GM19438 (cell line): ENCODE measurements around the gene SMAGP.
A peak's percentile ranks its signal among the peaks of the same experiment; 100 is the strongest.
"Not testable (repeated sequence)": the region's sequence is repeated elsewhere in the genome, so short reads cannot be mapped to it uniquely, and the experiment has no call there.

Source experiments
- ATAC-seq: cut with Tn5 transposase; IDR thresholded peaks from one replicate; pipeline ENCODE4 v1.9.1; 2021; ENCODE audit warnings: low read depth; ENCODE audit not compliant: unreplicated experiment

The SMAGP gene, protein sequence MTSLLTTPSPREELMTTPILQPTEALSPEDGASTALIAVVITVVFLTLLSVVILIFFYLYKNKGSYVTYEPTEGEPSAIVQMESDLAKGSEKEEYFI

DNA sequence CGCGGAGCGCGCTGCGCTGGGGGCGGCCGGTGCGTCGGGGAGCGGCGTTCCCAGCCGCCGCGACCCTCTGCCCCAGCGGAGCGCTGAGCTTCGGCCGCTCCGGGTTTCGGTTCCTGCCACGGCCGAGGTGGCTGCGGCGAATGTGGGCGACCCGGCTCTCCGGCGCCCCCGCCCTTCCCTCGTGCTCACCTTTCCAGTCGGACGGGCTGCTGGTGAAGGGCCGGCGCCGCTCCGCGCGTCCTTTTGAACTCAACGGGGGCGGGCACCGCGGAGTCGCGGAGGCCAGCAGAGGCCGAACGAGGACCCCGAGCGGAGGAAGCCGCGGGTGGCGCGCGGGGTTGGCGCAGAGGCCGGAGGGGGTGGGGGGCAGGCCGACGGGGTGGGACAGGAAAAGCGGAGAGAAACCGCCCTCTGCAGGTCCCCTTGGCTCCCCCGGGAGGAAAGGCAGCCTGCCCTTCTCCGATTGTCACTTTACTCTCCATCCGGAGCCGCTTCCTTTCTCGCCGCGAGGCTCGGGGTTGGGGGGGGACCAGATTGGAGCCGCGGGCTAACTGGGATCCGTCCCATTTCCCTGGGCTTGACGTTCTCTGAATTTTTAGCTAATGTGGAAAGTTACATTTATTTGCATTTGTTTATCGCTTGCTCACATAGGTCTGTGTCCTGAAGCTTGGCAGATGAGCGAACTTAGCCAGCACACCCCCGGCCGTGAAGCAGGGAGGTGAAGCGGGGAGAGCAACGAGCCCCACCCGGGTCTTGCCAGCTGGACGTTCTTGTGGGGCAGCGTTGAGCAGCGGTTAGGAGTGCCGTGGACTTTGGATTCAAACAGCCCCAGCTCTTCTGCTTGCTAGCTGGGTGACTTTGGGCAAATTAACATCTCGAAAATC lies at the start of gene SMAGP:
Gene SMAGP (minus strand): TSS at position 349 of the 884 bp plus-strand sequence. CDS start 1,137 bp downstream, outside the sequence.
- ATAC-seq: peak; percentile 61

DNA sequence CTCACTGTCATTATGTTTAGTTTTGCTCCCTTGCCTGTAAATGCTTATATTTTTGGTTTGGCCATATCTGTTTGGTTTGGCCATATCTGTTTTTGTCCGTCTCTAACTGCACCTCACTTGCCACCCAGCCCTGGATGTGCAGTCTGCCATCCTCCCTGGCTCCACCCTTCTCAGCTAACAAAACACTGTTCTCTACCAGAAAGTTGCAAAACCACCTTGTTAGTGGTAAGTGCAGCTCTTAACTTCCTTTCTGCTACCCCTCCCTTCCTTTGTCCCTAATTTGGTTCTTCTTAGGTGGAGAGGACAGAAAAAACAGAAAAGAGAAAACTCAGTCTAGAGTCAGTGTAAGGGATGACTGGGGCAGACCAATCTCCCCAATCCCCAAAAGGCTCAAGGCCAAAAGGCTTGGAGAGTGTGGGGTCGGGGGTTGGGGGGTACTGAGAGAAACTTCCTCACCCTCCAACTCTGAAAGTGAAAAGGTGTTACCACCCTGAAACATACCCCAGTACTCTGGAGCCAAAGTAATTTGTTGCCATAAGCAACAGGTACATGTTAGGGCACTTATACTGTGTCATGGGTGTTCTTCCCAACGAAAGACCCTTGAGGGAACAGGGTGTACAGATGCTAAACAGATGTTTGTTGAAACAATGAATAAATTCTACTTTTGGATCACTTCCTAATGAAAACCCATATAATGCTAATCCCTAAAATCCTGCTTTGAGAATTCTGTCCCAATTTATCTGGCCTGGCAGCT lies 48.8 kb upstream of the SMAGP start:
- ATAC-seq: no peak

DNA sequence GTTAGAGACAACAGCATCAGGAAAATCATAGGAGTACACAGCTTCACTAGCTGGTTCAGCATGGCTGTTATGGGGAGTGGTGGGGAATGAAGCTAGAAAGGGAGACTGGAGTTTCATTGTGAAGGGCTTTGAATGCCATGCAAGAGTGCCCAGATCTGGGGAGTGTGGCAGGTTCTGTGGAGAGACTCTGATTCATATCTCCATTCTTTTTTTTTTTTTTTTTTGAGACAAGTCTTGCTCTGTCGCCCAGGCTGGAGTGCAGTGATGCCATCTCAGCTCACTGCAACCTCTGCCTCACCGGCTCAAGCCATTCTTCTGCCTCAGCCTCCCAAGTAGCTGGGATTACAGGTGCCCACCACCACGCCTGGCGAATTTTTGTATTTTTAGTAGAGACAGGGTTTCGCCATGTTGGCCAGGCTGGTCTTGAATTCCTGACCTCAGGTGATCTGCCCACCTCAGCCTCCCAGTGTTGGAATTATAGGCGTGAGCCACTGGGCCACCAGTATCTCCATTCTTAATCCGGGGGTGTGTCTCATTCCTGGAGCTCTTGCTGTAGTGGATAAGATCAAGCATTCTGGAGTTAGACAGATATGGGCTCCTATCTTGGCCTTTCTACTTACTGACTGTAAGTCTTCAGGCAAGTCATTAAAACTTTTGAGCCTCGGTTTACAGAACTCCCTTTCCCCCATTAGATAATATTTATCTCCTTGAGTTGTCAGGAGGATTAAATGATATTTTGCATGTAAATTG lies 48.0 kb upstream of the SMAGP start:
- ATAC-seq: not testable (repeated sequence)

DNA sequence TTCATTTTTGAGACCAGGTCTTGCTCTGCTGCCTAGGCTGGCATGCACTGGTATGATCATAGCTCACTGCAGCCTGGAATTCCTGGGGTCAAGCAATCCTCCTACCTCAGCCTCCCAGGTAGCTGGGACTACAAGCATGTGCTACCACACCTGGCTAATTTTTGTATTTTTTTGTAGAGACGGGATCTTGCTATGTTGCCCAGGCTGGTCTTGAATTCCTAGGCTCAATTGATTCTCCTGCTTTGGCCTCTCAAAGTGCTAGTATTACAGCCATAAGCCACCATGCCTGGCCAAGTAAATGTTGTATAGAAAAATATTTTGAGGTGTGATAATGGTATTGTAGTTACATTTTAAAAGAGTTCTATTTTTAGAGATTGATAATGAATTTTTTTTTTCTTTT lies 41.2 kb upstream of the SMAGP start:
- no peak for ATAC-seq

DNA sequence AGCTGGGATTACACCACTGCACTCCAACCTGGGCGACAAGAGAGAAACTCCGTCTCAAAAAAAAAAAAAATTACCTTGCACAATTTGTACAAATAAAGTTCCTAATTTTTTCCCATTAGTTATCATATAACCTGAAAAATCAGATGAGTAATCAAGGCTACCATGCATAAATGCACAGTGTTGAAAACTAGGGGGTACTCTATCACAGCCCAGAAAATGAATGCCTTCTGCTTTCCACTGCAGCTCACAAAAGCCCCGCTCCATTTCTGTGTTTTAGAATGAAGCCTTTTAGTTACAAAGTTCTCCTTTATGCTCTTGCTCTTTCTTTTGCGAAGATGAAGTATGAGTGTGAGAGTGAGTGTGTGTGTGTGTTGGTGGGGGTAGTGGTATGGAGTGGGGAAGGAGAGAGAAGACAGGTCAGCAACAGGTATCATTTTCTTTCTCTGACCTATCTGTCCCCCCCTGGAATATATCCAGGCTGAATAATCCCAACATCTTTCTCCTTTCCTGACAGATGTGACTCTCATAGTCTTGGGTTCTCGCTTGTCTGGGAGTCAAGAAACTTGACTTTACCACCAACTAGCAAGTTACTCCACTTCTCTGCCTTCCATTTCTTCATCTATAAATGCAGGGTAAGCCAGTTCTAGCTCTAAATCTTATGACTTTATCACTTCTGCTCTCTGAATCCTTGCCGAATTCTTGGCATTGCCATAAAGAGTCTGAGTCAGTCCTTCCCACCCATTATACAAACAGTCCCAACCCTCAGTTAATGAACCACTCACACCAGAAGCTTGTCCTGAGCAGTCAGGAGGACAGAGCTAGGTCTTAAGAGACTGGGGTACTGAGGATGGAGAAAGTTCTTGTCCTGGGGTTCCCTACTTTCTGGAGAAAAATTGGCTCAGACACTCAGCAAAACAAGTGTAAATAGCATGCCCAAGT lies 37.7 kb upstream of the SMAGP start:
- no peak for ATAC-seq

DNA sequence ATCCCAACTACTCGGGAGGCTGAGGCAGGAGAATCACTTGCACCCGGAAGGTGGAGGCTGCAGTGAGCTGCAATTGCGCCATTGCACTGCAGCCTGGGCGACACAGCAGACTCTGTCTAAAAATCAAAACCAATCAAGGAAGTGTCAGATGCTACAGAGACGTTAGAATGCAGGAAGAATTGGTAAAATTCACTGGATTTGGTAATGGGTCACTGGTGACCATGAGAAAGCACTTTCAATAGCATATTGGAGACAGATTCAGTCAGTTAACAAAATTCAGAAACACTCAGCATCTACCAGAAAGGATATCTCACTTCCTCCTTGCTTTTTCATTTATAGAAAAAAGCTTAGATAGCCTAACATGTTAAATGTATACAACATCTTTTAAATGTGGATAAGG lies 36.3 kb upstream of the SMAGP start:
- no peak for ATAC-seq

DNA sequence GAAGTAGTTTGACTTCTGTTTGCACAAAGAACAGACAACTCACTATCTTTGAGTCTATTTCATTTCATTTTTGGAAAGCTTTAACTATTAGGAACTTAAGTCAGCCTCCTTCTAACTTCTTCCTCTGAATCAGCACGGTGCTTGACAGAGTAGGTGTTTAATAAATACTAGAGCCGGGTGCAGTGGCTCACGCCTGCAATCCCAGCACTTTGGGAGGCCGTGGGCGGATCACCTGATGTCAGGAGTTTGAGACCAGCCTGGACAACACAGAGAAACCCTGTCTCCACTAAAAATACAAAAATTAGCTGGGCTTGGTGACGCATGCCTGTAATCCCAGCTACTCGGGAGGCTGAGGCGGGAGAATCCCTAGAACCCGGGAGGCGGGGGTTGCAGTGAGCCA lies 30.6 kb upstream of the SMAGP start:
- not testable (repeated sequence) for ATAC-seq

DNA sequence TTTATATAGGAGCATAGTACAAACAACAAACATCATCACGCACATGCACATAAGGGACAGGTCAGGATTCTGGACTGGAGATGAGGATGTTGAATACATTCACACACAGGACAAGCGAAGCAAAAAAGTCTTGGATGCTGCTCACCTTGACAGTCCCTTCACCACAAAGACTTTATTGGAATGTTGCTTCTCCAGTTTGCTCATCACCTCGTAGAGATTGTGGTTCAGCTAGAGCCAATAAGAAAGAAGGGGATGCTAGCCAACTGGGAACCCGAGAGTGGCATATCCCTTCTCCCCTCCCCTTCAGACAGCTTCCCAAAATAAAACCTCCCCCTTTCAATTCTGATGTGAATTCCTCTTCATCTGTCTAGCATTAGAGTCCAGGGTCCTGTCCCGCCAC lies 25.4 kb upstream of the SMAGP start:
- no peak for ATAC-seq

DNA sequence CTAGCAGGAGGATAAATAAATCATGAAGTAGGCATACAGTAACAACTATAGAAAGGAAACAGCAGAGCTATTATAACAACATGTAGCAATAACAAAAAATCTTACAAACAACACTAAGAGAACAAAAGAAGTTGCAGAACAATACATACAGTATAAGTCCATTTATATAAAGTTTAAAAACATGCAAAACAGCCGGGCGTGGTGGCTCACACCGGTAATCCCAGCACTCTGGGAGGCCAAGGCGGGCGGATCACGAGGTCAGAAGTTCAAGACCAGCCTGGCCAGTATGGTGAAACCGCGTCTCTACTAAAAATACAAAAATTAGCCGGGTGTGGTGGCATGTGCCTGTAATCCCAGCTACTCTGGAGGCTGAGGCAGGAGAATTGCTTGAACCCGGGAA lies 23.9 kb upstream of the SMAGP start:
- ATAC-seq: not testable (repeated sequence)

DNA sequence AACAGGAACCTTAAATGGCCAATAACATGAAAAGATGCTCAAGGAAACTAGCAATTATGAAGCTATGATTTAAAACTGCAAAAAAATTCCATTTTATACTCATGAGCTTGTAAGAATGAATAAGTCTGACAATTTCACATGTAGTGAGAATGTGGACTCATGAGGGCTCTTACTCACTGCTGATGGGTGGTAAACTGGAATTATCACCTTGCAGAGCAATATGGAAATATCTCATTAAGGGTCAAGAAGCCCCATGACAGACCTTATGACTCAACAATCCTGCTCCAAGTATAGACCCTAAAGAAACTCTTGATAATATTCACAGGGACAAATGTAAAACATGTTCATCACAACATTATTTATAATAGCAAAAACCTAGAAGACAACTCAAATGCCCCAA lies 23.5 kb upstream of the SMAGP start:
- no peak for ATAC-seq

DNA sequence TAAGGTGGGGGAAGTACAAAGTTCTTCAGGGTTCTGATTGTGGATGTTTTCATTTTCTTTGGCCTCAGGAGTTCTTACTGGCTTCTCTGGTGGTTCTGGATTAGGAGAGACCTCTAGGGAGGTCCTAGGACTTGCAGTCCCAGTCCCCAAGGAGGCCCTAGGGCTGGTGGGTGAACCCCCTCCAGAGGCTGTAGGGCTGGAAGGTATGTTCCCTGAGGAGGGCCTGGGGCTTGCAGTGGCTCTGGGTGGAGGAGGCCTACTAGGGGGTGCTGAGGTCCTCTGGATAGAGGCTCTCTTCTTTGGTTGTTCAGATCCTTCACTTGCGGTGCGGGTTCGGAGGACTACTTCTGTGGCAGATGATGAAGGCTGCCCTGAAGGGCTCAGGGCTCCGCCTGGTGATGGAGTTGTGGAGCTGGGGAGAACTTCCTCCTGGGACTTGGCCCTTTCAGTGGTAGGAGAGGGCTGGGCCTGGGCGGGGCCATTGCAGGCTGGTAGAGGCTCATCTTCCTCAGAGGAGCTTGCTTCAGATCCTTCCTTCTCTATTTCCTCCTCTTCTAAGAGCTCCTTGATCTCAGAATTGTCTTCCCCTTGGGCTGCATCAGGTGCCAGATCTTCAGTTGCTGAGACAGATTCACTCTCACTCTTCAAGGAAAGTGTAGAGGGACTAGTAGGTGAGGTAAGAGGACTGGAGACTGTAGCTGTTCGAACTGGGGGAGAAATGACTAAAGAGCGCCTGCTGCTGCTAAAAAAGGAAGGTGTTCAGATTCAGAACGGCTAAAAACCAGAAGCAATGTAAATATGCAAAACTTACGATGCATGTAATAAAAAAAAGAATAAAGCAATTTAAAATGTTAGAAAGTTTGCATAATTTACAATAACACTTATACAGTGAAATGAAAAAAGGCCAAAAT lies 21.6 kb upstream of the SMAGP start:
- ATAC-seq: not testable (repeated sequence)

DNA sequence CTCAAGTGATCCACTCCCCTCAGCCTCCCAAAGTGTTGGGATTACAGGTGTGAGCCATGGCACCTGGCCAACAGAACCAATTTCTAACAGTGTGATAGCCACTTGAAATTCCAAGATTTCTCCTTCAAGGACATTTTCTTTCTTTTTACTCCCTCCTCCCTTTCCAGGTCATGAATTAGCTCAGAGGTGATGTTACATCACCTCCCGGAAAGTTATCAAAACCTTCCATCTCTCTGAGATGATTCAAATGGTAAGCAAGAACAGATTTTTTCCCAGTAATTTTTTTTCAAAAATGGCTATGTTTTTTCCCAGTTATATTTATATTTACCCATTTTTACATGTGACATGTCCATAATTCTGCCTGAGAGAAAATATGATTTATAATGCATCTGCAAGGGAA lies 15.6 kb upstream of the SMAGP start:
- no peak for ATAC-seq

DNA sequence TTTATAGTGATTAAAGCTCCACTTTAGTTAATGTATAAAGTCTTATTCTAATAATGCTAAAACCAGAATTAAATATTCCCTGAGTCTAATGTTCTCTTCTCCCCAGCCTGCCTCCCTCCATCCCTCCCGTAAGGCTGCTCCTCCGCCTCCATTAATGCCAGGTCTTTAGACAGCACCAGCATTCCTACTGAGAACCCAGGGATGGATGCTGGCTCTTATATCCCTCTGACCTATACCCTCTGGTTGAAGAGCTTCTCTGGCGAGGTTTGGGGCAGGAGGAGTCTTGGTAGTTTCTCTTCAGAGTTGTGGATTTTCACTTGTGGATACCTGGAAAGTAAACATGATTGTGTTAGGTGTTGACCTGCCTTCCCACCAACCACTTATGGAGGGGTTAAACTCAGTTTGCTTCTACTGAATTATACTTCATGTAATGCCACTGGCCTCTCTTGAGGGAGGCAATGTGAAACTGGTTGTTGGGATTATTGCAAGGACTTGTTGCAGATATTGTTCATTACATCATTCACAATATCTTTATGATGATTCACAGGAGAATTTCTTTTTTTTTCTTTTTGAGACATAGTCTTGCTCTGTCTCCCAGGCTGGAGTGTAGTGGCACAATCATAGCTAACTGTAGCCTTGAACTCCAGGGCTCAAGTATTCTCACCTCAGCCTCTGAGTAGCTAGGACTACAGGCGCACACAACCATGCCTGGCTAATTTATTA lies 11.1 kb upstream of the SMAGP start:
- ATAC-seq: no peak

DNA sequence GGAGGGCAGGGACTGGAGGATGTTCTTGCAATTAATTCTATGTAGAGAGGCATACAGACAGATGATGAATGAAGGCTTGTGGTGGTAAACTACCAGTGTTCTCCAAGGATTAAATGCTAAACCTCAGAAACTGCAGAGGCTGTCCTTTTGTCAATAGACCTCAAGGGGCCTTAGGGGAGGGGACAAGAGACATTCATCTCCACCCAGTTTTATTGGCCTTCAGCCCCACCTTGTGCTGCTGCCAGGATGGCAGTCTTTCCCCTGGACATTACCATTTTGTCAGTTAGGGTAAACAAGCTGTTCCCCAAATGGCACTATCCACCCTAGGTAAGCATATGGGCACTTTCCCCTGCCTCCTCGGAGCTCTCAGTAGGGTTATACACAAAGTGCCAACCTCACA lies 4.9 kb upstream of the SMAGP start:
- ATAC-seq: no peak

DNA sequence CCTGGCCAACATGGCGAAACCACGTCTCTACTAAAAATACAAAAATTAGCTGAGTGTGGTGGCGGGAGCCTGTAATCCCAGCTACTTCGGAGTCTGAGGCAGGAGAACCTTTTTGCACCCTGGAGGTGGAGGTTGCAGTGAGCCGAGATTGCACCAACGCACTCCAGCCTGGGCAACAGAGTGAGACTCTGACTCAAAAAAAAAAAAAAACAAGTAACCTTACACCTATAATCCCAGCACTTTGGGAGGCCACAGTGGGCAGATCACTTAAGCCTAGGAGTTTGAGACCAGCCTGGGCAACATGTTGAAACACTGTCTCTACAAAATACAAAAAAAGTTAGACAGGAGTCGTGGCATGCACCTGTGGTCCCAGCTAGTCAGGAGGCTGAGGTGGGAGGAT lies 2.6 kb upstream of the SMAGP start:
- not testable (repeated sequence) for ATAC-seq

DNA sequence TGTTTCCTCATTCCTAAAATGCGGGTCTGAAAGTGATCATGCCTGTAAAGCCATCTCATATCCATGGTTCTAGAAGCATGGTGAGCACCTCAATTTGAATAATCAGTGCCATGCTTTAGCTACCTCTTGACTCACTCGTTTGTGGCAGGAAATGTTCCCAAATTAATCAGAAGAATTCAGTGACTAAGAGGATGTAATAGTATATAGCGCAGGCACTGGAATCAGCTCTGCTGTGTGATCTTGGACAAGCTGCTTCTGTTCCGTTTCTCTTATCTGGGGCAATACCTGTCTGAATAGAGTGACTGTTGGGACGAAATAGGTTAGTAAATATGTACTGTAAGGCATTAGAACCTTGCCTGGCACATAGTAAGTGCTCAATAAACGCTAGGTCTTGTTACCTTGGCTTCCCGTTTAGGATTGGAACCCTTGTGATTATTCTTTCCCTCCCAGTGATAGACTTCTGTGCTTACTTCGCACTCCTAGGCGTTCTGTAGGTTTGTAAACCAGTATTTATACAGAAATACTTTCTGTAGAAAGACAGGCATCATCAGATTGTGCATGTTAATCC lies 820 bp upstream of the SMAGP start:
- ATAC-seq: no peak

DNA sequence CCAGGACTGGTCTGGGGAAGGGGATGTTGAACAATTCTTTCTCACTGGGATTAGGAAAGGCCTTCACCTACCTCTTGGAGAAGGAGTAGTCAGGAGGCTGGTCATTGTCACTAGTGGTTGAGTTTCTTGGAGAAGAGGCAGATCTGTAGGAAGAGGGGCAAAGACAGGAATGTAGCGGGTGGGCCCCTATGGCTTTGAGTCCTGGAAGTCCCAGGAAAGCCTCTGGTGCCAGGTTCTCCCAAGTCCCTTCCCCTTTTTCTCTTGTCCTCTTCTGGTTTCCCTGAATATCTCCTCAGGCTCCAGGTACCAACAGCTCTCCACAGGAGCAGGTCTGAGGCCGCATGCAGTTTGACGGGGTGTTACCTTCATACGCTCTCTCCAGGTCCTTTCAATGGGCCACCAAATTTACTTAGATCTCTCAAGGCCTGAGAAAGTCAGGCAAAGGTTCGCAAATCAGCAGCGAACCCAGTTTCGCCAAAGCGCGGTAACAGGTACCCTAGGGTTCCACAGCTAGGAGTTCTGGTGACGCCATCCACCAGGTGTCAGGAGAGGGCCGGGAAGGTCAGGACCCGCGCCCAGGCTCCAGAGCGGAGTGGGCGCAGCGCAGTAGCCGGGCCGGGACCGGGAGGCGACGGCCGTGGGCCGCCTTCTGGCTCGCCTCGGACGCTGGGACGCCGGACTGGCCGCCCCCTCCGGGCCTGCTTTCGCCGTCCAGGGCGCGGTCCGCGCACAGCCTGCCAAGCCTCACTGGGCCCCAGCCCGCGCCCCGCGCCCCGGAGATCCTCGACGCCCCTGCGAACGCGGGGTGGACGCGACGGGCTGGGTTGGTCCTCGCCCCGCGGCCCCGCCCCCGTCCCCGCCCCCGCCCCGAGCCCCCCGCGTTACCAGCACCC lies 795 bp downstream of the SMAGP start:
- peak; percentile 66 for ATAC-seq
